ENCODE data around the gene HNRNPLL.

Gene HNRNPLL

DNA sequence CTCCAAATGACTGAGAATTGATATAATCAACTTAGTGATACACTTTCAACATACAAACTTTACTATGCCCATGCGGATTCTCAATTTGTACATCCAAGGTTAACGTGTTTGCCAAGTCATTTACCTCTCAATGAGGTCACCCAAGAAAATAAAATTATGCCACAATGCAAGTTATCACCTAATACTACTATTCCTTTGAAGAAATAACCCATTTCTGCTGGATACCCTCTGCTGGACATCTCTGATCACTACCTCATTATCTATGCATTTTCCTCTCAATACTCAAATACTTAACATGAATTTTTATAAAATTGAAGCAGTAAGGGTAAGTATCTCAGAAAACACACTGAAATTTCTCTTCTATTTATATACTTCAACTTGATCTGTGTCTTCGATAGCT is 12.7 kb downstream of the HNRNPLL start:
- TF ChIP-seq CTCF (conservative IDR thresholded peaks at IDR 0.05; ENCODE audit: low read length): peak; percentile 40
- no peak for DNase-seq (ENCODE audit: low read depth)
- no peak overlapping the region for H3K4me3 ChIP-seq (ENCODE audit: low read length)

DNA sequence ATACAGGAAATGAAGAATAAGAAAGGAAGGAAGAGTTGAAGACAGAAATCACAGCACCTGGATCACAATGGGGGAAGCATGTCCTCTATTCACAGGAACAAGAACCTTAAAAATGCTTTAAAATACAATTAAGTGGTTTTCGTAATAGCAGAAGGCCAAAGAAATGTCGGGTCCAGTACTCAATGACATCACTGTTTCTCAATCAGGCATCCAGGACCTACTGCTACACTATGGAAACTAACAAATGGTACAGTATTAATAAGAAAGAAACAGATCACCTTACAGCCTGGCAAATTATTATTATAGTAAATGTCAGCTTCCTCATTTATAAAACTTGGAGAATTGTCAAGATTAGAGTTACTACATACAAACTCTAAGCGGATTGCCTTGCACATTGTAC is 15.8 kb downstream of the HNRNPLL start:
- TF ChIP-seq CTCF (conservative IDR thresholded peaks at IDR 0.05; ENCODE audit: low read length): no peak
- DNase-seq (ENCODE audit: low read depth): no peak
- H3K4me3 ChIP-seq (ENCODE audit: low read length): no peak overlapping the region

DNA sequence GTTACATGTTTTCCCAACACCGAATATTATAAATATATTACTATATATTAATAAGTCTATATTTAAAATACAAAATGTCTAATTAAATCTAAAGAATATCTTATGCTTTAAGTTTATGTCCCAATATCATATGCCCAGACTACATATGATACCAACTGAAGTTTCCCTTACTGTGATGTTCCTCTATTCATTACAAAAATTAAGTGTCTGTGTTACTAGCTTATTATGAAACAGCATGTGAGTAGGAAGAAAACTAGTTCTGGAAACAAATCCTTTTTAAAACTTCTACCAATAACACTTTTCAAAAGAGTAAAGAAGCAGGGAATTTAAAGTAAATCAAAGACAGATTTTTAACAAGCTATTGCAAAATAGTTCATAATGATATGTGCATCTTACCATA is 17.8 kb downstream of the HNRNPLL start:
- H3K4me3 ChIP-seq (ENCODE audit: low read length): no peak overlapping the region
- DNase-seq (ENCODE audit: low read depth): peak; percentile 8
- TF ChIP-seq CTCF (conservative IDR thresholded peaks at IDR 0.05; ENCODE audit: low read length): no peak

DNA sequence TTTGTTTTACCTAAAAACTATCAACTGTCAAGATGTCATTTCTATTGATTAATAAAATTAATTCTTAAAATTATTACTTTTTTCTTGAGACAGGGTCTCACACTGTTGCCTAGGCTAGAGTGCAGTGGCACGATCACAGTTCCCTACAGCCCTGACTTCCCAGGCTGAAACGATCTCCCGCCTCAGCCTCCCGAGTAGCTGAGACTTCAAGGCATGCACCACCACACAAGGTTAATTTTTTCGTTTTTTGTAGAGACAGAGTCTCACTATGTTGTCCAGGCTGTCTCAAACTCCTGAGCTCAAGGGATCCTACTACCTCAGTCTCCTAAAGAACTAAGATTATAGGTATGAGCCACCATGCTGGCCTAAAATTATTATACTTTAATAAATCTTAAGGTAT is 18.7 kb downstream of the HNRNPLL start:
- TF ChIP-seq CTCF (conservative IDR thresholded peaks at IDR 0.05; ENCODE audit: low read length): no peak
- no peak overlapping the region for H3K4me3 ChIP-seq (ENCODE audit: low read length)

GRCh38 chr2:38583524-38583923 is 19.2 kb downstream of the HNRNPLL start:
- H3K4me3 ChIP-seq (ENCODE audit: low read length): no peak overlapping the region
- TF ChIP-seq CTCF (conservative IDR thresholded peaks at IDR 0.05; ENCODE audit: low read length): no peak
- DNase-seq (ENCODE audit: low read depth): no peak

More for the DNA sequence above, 18.7 kb downstream of the HNRNPLL start:
- DNase-seq (ENCODE audit: low read depth): no peak

- peak; percentile 67 for TF ChIP-seq CTCF (conservative IDR thresholded peaks at IDR 0.05; ENCODE audit: low read length)
- no peak overlapping the region for H3K4me3 ChIP-seq (ENCODE audit: low read length)
- DNase-seq (ENCODE audit: low read depth): peak; percentile 78
Observed at GRCh38 chr2:38581193-38582147, 21.3 kb downstream of the HNRNPLL start.

DNA sequence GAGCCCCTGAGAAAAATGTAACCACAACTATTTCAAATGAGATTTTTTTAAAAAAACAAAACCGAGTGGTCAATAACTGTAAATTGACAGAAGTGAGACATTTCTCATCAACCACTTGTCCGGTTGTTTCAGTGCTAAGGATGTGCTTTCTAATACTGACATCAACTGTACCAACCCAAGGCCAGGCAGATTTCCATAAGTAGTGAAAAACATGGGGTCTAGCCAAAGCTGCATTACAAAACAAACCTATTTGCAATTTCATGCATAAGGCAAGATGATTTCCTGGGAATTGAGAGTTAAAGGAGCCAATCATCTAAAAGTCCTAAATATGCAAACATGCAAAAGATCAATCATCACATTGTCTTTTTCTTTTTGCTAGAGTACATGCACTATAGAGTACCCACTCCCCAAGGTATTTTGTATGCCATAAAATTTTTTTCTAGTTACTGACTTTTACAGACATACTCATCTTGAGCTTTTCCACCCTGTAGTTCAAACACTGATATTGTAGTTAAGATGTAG is 22.6 kb downstream of the HNRNPLL start:
- no peak for TF ChIP-seq CTCF (conservative IDR thresholded peaks at IDR 0.05; ENCODE audit: low read length)
- DNase-seq (ENCODE audit: low read depth): no peak
- no peak overlapping the region for H3K4me3 ChIP-seq (ENCODE audit: low read length)

Measured in AG10803 (cell line).